Subcutaneous adipose tissue (tissue), 4 donors: ENCODE data around the gene RSRC2. TPM values are rescaled to one million over a fixed set of nuclear protein-coding genes. Genes with fewer than 3 reads are reported as not detected.

Experiments
- total RNA-seq, 4 donors: library from RNA; depleted of rRNA; stranded (reverse); fragments of >200 nt; gene quantifications; one replicate each; pipeline ENCODE4 v1.1.0, GENCODE V29; 2016
- TF ChIP-seq, protein P1 (sequence below): fragments of 450-650 bp; IDR thresholded peaks from one replicate; pipeline ENCODE4 v1.5.1; 2016; ENCODE audit warnings: low read depth, mild to moderate bottlenecking, control low read depth, antibody characterized with exemption, moderate library complexity

Gene RSRC2
- total RNA-seq, 4 donors from 2014 or later, result 63.4 to 103 (median 98.6) TPM

DNA sequence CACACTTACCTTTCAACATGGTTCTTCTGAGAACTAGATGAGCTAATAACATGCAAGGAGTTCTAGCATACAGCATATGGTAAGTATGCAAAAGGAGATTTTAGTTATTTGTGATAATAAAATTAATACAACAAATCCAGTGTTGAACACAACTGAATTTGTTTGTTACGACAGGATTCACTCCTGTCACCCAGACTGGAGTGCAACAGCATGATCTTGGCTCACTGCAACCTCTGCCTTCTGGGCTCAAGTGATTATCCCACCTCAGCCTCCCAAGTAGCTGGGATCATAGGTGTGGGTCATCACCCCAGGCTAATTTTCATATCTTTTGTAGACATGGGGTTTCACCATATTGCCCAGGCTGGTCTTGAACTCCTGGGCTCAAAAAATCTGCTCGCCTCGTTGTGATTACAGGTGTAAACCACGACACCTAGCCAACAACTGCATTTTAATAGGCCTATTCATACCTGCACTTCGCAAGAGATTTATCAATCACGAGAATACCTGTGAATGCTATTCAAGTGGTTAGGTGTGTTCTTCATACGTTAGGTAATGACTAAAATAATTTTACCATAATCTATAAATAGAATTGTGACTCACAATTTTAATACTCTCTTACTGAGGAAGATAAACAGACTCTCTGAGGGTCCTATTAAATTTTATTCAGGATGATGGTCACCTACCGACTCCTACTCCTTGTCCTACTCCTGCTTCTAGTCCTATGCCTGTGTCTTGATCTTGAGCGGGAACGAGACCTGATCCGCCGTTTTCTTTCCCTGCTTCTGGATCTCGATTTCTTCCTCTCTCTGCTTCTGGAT is 10.0 kb downstream of the RSRC2 start:
- TF ChIP-seq, protein P1, sequence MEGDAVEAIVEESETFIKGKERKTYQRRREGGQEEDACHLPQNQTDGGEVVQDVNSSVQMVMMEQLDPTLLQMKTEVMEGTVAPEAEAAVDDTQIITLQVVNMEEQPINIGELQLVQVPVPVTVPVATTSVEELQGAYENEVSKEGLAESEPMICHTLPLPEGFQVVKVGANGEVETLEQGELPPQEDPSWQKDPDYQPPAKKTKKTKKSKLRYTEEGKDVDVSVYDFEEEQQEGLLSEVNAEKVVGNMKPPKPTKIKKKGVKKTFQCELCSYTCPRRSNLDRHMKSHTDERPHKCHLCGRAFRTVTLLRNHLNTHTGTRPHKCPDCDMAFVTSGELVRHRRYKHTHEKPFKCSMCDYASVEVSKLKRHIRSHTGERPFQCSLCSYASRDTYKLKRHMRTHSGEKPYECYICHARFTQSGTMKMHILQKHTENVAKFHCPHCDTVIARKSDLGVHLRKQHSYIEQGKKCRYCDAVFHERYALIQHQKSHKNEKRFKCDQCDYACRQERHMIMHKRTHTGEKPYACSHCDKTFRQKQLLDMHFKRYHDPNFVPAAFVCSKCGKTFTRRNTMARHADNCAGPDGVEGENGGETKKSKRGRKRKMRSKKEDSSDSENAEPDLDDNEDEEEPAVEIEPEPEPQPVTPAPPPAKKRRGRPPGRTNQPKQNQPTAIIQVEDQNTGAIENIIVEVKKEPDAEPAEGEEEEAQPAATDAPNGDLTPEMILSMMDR, result no peak

DNA sequence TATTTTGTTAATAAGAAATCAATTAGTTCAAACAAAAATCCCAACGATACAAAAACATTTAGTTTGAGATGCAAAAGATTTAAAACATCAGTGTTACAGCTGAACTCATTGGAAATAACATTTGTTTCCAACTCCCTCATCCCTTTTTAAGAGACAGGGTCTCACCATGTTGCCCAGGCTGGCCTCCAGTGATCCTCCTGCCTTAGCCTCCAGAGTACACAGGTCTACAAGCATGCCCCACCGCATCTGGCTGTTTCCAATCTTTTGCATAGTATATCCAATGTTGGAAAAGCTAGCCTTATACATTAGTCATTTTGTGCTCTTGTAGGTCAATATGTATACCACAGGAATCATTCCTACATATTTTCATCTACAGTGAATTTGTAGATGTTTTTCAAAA is 11.5 kb downstream of the RSRC2 start:
- TF ChIP-seq, protein P1, result no peak

GRCh38 chr12:122513660-122514059 is 13.1 kb downstream of the RSRC2 start:
- TF ChIP-seq, protein P1, result no peak

DNA sequence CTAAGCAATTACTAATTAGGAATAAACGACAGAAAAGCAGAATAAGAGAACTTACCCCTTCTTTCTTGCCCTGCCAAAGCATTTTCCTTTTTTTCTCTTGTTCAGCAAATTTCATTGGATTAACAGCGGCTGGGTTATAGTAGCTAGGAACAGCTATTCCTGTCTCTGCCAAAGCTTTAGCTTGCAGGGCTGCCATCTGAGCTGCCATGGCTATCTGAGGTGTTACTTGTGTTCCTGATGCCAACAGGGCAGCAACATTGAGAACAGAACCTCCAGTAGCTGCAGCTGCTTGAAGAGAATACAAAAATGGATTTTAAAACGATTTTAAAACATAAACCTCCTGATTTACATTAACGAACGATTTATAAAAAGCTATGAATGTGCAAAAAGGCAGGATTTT is 18.6 kb downstream of the RSRC2 start:
- TF ChIP-seq, protein P1, result no peak

DNA sequence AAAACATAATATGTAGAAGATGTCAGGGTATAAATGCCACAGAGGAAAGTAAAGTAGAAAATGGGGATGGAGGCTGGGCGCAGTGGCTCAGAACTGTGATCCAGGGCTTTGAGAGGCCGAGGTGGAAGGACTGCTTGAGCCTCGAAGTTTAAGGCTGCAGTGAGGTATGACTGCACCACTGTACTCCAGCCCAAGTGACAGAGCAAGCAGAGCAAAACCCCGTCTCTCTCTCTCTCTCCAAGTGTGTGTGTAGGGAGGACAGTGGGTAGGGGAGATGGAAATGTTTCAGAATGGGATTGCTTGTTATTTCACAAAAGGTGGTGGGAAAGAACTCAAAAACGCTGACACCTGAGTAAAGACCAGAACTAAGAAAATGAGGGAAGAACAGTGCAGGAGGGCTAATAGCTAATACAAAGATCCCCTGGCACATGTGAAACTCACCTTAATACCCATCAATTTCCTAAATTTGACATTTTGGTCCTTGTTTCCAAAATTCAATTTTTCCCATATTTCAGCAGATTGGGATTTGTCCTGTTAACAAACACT is 20.3 kb downstream of the RSRC2 start:
- TF ChIP-seq, protein P1, result no peak

GRCh38 chr12:122505419-122506051 is 21.2 kb downstream of the RSRC2 start:
- TF ChIP-seq, protein P1, result no peak
